HG03521 (cell line): ENCODE results near the gene DIDO1.

Source experiments
- ATAC-seq: cut with Tn5 transposase; IDR thresholded peaks from one replicate; pipeline ENCODE4 v1.9.1; 2021; ENCODE audit warnings: mild to moderate bottlenecking, moderate library complexity; ENCODE audit not compliant: unreplicated experiment

DIDO1 gene

DNA sequence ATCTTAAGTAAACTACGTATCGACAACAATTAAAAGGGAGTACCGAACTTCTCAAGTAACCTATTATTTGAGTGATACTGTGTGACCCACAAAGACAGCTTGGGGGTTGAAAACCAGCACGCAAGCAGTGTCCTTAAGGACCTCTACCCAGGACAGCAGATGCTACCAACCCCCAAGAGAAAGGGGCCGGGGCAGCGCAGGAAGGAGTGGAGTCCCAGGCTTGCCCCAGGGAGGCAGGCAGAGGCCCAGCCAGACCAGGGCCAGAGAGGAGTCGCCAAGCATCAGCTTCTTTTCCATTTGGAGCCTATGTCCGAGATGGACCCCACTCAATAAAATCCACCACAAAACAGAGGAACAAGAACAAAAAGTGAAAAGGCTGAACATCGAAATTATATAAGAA lies 11.9 kb downstream of the DIDO1 start:
- no peak for ATAC-seq

DNA sequence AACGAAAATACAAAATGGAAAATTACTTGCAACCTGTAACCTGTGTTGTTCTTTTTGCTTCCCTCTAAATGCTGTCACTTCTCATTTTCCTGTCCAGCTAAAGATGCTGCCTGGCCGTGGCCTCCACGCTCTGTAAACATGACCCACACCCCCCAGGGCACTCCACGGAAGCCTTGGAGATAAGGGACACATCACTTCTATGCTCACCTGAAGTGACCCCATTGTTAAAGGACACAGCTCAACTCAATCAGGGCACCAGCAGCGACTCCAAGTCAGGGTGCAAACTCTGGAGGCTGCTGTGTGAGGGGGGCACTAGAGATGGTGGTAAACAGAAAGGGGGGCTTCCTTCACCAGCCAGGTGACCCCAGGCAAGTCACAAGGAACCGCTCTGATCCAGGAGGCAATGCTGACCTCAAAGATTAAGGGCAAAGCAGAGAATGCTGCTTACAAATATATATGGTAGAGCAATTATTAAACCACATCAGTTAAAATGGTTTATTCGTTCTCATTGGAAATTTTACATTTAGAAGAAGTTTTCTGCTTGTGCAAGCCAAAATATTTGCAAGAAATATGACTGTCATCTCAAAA lies 13.2 kb downstream of the DIDO1 start:
- no peak for ATAC-seq

DNA sequence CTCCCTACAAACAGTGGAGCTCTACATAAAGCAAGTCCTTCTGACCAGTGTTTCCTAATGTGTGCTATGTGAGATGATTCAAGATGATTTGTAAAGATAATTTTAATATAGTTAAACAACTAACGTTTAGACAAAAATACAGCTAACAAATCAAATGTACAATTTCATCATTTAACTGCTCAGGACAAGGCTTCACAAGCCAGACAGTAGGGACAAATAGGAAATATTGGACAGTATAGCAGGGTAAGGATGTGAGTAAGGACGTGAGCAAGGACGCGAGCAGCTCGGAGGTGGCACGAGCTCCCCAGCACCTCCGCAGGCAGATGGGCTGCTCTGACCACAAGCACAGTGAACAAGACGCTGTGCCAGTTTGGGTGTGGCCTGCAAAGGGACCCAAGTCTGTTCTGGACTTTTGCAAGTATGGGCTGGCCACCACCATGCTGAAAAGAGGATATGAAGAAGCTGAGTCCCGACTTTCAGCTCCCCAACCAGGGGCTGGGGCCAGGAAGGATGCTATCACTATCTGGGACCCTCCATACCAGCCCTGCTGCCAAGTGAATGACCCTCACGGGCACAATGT lies 14.5 kb downstream of the DIDO1 start:
- no peak for ATAC-seq

DNA sequence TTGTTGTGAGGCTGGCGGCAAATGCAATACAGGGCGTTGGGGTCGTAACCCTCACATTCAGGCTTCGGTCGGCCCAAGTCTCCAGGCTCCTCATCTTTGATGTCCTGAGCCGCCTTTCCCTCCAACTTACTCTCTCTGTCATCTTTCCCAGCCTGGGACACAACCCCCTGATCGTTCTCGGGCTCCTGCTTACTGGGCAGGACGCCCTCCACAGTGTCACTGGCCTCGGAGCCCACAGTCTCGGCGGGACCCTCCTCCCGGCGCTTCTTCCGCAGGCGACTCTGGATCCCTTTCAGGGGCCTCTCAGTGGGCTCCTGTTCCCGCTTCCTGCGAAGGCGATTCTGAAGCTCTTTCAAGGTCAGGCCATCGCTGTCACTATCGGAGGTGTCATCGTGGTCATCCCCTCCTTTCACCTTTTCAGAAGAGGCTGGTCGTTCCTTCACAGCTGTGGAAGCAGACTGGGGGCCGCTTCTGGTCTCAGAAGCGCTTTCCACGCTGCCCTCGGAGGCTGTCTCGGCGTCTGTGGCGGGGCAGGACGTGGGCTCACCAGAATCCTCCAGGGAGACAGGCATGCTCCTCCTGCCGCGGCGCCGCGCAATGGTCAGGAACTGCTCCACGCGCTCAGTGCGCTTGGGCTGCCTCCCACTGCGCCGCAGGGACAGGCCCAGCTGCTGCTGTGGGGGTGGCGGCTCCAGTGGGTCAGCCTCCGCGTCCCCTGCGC lies 15.4 kb downstream of the DIDO1 start:
- no peak for ATAC-seq

DNA sequence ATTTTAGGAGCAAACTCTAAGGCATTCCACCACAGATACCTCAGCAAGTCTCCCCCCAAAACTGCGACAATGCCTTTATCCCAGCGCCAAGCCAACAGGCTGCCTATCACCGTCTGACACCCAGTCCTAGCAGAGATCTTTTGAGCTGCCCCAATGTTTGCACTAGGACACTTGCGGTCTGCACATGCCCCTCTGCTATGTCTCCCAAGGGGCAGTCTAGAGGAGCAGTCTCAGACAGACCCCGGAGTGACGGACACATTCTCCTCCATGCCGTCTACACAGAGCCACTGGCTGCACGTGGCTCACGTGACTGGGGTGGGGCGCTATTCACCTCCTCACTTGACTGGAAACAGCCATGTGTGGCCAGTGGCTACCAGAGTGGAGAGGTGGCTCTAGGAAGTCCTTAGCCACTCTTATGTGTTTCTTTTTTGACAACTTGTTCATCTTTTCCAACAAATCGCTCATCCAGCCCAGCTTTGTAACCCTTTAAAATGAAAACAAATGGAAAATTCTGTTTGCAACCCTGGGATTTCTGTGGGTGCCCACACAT lies 16.0 kb downstream of the DIDO1 start:
- no peak for ATAC-seq

DNA sequence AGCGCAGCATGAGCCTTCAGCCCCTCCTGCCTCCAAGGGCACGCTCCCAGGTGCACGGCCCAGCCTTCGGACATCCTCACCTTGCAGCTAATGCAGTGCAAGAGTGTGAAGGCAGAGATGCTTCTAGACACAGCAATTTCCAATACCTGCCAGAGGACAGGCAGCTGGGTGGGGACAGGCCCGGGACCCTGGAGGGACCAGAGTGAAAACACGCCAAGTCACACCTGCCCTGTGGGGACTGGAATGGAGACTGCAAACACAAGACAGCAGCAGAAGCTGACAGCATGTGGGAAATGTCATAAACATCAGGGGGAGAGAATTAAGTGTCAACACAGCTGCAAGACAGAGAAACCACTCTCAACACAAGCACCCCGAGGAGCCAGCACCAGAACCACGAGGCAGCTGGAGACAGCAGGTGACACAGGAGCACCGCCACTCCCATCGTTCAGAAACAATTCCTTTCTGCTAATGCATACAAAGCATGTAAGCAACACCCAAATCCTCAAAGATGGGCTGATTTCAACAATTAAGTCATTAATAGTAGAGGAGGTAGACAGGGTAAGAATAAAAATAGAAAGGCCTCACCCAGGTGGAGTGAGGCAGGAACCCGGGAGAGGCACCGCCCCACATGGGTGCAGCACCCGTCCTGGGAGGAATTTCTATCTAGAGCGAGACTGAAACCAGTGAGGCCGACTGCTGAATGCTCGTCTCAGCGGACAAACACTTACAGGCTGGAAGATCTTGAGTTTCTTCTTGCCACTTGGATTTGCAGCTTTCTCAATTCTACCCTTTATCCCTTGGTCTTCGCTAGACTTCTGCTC lies 17.1 kb downstream of the DIDO1 start:
- ATAC-seq = no peak

DNA sequence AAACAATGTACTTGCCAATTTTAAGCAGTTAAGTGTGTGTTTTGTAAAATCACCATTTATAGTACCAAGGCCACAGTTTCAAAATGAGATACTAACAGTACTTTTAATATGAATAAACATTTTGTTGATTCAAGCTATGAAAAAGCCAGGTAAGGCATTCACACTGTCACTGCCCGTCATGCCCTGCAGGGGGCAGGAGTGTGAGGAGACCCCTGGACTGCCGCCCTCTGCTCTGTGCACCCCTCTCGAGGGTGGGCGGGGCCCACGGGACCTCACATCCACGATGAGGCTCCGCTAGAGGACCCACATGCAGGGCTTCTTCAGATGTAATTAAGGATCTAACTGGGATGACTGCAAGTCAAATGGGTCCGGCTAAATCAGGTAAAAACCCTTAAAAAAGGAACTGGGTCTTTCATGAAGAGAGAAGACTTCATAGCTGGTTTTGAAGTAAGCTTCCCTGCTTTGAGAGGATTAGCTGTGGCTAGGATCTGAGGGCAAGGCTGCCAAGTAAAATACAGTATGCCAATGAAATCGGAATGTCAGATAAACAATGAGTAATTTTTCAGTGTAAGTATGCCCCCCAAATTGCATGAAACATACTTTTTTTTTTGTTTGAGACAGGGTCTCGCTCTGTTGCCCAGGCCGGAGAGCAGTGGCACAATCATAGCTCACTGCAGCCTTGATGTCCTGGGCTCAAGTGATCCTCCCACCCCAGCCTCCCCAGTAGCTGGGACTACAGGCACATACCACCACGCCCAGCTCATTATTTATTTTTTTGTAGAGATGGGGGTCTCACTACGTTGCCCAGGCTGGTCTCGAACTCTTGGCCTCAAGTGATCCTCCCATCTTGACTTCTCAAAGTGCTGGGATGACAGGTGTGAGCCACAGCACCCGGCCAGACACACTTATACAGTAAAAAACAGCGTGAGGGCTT lies 18.7 kb downstream of the DIDO1 start:
- ATAC-seq = no peak

DNA sequence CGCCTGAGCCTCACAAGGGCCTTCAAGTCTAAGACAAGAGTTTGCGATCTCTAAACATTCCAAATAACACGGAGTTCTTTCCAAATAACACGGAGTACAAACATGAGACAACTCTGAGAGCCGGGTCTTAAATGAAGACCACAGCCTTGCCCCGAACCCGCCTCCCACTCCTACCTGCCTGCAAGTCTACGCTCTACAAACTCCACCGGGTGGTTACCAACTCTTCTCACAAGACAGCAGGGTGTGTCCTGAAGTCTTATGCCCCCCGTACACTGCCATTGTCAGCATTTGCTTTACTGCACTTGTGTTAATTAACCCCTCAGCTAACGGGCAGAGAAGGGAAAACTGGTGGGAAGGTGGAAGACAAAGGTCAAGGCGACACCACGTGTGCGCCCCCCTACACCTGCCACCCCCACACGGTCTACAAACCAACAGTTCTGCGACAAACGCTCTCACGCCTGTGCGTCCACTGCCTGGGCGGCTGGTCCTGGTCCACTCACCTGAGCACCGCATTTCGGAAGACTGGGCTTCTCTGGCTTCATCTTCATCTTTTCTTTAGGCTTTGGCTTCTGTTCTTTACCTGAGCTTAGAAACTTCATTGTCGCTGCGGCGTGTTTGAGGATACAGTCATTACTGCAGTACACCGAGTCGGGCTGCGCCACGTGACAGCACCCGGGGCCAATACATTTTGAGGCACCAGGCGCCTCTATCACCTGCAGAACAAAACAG lies 19.5 kb downstream of the DIDO1 start:
- no peak for ATAC-seq

DNA sequence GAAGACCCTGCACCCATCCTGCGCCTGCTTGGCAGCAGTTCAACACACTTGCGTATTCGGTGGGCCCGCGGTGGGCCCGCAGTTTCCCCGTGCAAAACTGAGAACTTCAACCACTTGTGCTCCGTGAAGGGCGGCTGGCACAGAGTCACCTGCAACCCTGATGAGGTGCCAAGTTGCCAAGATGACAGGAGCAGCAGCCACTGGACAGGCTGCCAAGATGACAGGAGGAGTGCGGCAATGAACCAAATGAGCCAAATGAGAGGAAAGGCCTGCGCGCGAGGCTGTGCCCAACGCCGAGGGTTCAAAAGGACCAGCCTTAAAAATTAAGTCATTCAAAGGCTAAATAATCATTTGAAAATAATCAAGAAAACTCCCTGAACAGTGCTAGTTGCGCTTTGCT lies 20.1 kb downstream of the DIDO1 start:
- ATAC-seq = no peak

DNA sequence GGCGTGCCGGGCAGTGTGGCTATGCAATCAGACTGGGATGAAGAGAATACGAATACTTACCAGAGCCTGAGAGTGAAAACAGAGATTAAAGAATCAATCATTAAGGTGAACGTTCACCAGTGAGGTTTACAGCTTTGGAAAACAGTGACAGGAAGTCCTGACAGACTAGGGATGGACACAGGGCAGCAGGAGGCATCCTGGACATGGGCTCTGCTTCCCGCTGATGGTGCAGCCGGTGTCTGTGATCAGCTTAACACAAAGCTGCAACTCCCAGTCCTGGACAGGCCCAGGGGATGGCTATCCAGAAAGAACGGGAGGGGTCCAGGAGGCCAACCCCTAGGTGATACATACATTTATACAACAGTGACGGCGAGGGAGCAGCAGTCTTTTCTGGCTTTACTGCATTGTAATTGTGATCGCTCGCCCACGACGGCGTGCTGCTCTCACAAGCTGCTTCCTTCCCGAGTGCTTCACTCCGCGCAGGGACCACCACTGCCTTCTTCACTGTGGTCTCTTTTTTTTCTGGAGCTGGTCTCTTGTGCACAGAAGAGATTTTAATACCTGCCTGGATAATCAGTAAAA lies 20.7 kb downstream of the DIDO1 start:
- ATAC-seq = no peak

DNA sequence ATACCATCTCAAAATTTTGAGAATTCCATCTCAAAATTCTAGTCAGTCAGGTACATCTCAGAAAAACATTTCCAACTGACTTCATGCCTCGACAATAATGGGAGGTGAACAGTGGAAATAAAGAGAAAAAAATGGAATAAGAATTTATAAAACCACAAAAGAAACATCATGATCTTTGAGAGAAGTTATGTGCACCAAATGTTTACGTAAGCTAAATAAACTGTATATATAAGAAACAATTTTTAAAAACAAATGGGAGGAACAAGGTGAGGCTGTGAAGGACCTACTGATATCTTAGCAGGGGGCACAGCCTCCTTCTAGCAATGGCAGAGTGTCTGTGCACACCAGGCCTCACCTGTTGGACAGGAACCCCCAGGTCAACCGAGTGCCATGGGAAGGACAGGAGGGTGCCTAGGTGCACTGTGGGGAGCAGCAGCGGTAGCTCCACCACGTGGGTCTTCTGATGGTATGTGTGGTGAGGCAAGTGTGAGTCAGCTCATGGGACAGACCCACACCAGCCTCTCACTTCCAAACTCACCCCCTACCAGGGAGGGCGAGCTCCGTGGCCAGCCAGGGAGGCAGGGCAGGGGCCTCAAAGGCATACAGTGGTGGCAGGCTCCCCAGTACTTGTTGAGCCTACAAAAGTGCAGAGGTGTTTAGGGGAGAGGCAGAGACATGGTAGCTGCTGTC lies 23.2 kb downstream of the DIDO1 start:
- no peak for ATAC-seq

DNA sequence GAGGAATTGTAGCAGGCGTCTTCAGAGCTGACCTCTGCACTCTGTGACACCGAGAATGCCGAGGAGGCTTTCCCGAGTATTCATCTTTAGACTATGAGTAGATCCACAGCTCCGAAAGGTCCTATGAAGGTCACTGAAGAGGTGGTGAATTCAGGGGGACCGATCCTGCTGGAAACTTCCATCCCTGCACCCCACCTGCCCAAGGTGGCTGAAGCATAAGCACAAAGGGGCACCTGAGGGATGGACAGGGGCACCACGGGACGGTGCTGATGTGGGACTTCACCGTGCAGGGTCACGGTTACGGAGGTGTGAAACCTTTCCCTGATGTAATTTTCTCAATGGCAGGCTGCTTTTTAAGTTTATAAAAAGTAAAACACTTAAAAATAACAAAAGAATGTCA lies 24.4 kb downstream of the DIDO1 start:
- no peak for ATAC-seq

DNA sequence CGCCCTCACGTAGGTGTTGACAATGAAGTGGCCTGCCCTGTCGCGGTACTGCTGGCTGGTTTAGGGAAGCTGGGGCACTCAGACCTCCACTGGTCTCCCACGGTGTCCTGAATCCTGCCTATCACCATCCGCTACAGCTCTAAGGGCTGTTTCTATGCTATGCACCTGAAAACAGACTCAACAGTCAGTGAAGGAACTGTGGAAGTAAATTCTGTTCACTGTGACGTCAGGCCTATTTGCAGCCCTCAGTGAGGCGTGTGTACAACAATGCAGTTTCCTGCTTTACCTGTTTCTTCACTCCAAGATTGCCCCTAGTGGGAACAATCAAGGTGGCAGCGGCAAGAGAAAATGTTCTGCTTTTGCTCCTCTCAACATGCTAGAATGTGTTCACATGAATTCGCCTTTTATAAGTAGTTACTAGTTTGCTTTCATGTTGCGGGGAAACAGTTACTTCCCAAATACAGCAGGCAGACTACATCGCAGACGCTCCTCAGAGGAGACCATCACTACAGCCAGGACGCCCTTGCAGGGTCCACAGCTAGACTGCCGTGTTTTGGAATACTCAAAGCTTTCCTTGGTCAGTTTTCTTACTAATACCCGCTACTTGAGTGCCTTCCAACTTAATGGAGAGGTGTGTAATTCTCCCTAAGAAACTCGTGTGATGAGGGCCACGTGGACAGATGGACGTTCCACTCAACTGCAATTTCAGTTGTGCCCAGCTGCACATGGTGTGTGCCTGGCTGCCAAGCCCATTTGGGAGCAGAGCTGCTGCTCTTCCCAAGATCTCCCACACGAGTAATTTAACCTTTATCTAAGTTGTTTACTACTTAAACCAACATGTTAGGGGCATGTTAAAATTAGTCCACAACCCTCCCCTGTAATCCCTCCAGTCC lies 25.4 kb downstream of the DIDO1 start:
- ATAC-seq = peak; percentile 14

DNA sequence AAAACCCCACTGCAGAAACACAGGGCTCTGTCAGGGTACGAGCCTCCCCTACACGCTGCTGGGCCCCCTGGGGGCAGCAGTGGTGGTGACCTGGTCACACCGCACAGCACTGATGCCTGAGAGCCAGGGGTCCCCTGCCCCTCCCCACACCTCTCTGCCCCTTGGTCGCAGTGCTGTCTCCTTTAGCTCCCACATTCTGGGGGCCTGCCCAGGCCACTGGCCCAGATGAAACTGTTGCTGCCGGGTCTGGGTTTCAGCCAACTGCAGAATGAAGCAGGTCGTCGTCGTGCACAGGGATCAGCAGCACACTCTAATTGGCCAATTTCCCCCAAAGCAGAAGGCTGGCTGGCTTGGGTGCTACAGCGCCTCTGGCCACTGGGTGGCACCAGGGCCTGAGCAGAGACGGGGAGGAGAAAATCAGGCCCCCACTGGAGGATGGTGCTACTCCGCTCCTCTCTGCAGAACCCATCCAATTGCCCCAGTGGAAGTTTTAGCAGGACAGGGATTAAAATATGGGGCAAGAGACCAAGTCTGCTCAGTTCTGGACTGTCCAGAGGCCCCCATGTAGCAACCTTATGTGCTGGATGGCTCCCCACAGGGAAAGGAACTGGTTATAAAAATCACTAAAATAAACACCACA lies 26.1 kb downstream of the DIDO1 start:
- peak; percentile 63 for ATAC-seq

DNA sequence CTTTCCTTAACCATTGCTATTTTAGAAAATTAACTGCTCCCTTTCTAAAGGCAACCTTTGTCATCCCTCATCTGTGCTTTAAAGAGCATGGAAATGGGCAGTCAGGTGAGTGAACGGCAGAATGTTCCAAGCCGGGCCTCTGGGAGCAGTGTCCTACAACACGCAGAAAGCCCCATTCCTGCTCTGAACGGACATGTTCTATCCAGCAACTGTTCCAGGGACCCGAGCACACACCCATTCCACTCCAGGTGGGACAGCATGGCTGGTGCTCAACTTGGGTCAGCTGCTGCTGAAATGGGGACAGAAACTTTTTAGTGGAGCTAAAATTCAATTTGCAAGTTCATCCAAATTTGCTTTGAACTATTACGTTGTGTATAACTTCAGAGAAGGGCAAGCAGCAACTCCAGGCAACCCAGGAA lies 26.7 kb downstream of the DIDO1 start:
- ATAC-seq = no peak

DNA sequence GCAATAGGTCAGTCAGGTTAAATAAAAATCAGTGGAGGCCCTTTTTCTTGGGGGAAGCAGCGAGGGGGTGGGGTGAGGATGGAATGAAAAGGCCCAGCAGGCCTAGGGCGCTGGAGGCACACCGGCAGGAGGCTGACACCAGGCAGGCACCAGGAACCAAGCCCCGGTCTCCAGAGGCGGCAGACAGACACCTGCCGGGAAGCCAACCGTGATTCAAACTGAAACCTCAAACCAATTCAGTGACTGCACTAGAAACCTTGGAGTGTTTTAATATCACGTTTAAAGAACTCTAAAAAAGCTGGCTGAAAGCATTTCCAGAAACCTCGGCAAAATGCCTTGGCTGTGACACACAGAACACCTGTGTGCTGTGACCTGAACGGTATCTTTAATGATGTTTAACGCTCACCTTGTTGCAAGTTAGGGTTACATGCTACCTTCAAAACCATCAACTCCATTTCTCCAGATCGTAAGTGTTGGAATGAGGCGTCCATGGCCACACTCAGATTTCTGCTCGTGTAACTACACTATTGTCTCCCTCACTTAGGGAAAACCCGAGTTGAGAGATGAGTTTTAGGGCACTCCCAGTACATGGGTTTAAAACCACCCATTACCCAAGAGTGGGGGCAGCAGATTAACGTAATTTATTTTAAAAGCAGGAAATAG lies 27.2 kb downstream of the DIDO1 start:
- ATAC-seq = no peak
